Suprapubic skin (tissue), 4 donors: Measurements from ENCODE around the gene PIEZO1. TPM values are rescaled to one million over a fixed set of nuclear protein-coding genes. Genes with fewer than 3 reads are reported as not detected.
"Not testable (repeated sequence)": the region's sequence is repeated elsewhere in the genome, so short reads cannot be mapped to it uniquely, and the experiment has no call there.

Experiments used
- DNase-seq, 2 donors: peaks; one replicate each; pipeline ENCODE4 v3.0.0-alpha.2; 2019; ENCODE audit warnings: low spot score in 2 of 2
- H3K27ac ChIP-seq: fragments of 200-600 bp; sonication (generic); one replicate; pipeline ENCODE4 v1.5.1; 2019
- H3K27me3 ChIP-seq: fragments of 200-600 bp; sonication (generic); one replicate; pipeline ENCODE4 v1.5.1; 2019
- H3K36me3 ChIP-seq: fragments of 200-600 bp; sonication (generic); one replicate; pipeline ENCODE4 v1.5.1; 2019
- H3K4me1 ChIP-seq: fragments of 200-600 bp; sonication (generic); one replicate; pipeline ENCODE4 v1.5.1; 2019
- H3K4me3 ChIP-seq: fragments of 200-600 bp; sonication (generic); one replicate; pipeline ENCODE4 v1.5.1; 2019; ENCODE audit warnings: mild to moderate bottlenecking
- H3K9me3 ChIP-seq: fragments of 200-600 bp; sonication (generic); one replicate; pipeline ENCODE4 v1.5.1; 2019
- EP300 ChIP-seq: sonication (generic); formaldehyde crosslinking; IDR thresholded peaks from one replicate; pipeline ENCODE4 v1.6.1; 2017; ENCODE audit warnings: antibody characterized with exemption
- POLR2A ChIP-seq, 2 donors: fragments of 450-650 bp; IDR thresholded peaks; one replicate each; pipeline ENCODE4 v1.6.1; 2017; ENCODE audit warnings: antibody characterized with exemption in 2 of 2, mild to moderate bottlenecking in 2 of 2, moderate library complexity in 2 of 2
- POLR2AphosphoS5 ChIP-seq, 3 donors: sonication (generic); formaldehyde crosslinking; IDR thresholded peaks; one replicate each; pipeline ENCODE4 v1.6.1; 2017; ENCODE audit warnings: antibody characterized with exemption in 3 of 3
- WGBS: methylation state at CpG from one replicate; pipeline ENCODE4 v1.1.5; 2018; 5-methylcytosine and 5-hydroxymethylcytosine counted together
- total RNA-seq, 4 donors: library from RNA; depleted of rRNA; stranded (reverse); fragments of >200 nt; gene quantifications; one replicate each; pipeline ENCODE4 v1.1.0, GENCODE V29; 2016
- TF ChIP-seq, protein P1 (sequence below), 2 donors: fragments of 200-600 bp in 1 of 2; fragments of 450-650 bp in 1 of 2; sonication (generic) in 1 of 2; IDR thresholded peaks; one replicate each; pipeline ENCODE4 v1.5.1; 2016 to 2019; ENCODE audit warnings: antibody characterized with exemption in 2 of 2, mild to moderate bottlenecking in 1 of 2, moderate library complexity in 1 of 2

PIEZO1 gene
- total RNA-seq, 4 donors from 2014 or later, result 185 to 269 (median 224) TPM

DNA sequence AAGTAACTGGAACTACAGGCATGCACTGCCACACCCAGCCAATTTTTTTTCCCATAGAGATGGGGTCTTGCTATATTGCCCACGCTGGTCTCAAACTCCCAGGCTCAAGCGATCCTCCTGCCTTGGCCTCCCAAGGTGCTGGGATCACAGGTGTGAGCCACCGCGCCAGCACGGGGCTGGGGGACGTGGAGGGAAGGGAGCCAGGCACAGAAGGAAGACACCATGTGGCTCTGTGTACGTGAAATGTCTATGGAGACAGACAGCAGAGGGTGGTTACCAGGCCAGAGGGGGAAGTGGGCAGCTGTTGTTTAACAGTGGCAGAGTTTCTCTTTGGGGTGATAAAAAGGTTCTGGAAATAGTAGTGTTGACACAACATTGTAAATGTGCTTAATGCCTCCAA is 4.6 kb upstream of the PIEZO1 start:
- Histone ChIP-seq H3K4me1 (peaks cover 27% of the 10 kb centered on the region), H3K36me3 (no peaks in the 10 kb centered on the region), H3K27me3 (peaks cover 30% of the 10 kb centered on the region), H3K4me3 (no peak overlapping the region), H3K27ac (no peak overlapping the region), H3K9me3 (no peaks in the 10 kb centered on the region)
- no peak for DNase-seq
- TF ChIP-seq POLR2AphosphoS5 (IDR thresholded peaks at IDR 0.05) (no peak), POLR2A (IDR thresholded peaks at IDR 0.05) (no peak), EP300 (no peak)
- TF ChIP-seq, protein P1, sequence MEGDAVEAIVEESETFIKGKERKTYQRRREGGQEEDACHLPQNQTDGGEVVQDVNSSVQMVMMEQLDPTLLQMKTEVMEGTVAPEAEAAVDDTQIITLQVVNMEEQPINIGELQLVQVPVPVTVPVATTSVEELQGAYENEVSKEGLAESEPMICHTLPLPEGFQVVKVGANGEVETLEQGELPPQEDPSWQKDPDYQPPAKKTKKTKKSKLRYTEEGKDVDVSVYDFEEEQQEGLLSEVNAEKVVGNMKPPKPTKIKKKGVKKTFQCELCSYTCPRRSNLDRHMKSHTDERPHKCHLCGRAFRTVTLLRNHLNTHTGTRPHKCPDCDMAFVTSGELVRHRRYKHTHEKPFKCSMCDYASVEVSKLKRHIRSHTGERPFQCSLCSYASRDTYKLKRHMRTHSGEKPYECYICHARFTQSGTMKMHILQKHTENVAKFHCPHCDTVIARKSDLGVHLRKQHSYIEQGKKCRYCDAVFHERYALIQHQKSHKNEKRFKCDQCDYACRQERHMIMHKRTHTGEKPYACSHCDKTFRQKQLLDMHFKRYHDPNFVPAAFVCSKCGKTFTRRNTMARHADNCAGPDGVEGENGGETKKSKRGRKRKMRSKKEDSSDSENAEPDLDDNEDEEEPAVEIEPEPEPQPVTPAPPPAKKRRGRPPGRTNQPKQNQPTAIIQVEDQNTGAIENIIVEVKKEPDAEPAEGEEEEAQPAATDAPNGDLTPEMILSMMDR (IDR thresholded peaks at IDR 0.05), result no peak
- WGBS, result 90% methylated on average over 7 of the region's 7 CpGs

- WGBS, result 88% methylated on average over 8 of the region's 8 CpGs
- not testable (repeated sequence) for DNase-seq, H3K4me3 ChIP-seq, H3K36me3 ChIP-seq, H3K27ac ChIP-seq, H3K9me3 ChIP-seq
- peaks cover 36% of the 10 kb centered on the region for H3K4me1 ChIP-seq
- peaks cover 29% of the 10 kb centered on the region for H3K27me3 ChIP-seq
Measured at GRCh38 chr16:88788749-88789148, 3.7 kb upstream of the PIEZO1 start.

DNA sequence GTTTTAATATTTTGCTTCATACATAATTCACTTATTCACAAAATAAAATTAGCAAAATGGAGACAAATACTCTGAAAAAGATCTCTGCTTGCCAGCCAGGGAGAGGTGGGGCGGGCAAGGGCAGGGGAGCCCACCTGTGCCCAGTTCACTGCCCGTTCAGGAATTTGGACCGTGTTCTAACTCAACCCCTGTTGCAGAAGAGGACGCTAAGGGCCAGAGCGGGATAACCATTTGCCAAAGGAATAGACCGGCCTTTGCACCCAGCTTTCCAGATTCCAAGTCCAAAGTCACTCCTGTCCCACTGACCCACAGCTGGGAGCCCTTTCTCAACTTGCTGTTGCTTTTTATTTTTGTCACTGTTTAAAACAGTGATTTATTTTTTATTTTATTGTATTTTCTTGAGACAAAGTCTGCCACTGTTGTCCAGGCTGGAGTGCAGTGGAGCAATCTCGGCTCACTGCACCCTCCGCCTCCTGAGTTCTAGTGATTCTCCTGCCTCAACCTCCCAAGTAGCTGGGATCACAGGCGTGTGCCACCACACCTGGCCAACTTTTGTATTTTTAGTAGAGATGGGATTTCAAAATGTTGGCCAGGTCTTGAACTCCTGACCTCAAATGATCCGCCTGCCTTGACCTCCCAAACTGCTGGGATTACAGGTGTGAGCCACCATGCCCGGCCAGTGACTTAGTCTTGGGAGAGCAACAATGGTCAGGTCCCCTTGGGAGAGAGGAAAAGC is 2.7 kb upstream of the PIEZO1 start:
- no peak for TF ChIP-seq POLR2A (IDR thresholded peaks at IDR 0.05)
- no peak for TF ChIP-seq EP300
- TF ChIP-seq POLR2AphosphoS5 (IDR thresholded peaks at IDR 0.05), result no peak
- TF ChIP-seq, protein P1 (IDR thresholded peaks at IDR 0.05), result no peak
- Histone ChIP-seq H3K9me3 (no peaks in the 10 kb centered on the region), H3K36me3 (no peaks in the 10 kb centered on the region), H3K4me3 (no peak overlapping the region), H3K27me3 (peaks cover 20% of the 10 kb centered on the region), H3K4me1 (peaks cover 46% of the 10 kb centered on the region), H3K27ac (no peak overlapping the region)
- 93% methylated on average over 11 of the region's 11 CpGs for WGBS
- no peak for DNase-seq

DNA sequence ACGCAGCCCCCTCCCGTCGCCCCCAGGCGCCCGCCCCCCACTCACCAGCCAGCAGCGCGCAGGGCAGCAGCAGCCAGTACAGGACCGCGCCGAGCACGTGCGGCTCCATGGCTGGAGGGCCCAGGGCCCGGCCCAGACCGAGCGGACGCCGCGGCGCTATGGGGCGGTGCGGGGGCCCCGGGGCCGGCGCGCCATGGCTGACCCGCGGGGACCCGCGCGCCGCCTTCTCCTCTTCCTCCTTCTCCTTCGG is 239 bp downstream of the PIEZO1 start:
- Histone ChIP-seq H3K36me3 (no peaks in the 10 kb centered on the region), H3K9me3 (no peaks in the 10 kb centered on the region), H3K27me3 (no peaks in the 10 kb centered on the region), H3K4me3 (peak overlapping the region; percentile 88), H3K4me1 (peaks cover 56% of the 10 kb centered on the region), H3K27ac (peak overlapping the region; percentile 97)
- DNase-seq, result no peak
- WGBS, result no CpG with 5 or more reads among the region's 32 CpGs
- TF ChIP-seq POLR2A (IDR thresholded peaks at IDR 0.05), result no peak
- TF ChIP-seq, protein P1 (IDR thresholded peaks at IDR 0.05), result no peak
- TF ChIP-seq EP300, result no peak
- no peak for TF ChIP-seq POLR2AphosphoS5 (IDR thresholded peaks at IDR 0.05)

DNA sequence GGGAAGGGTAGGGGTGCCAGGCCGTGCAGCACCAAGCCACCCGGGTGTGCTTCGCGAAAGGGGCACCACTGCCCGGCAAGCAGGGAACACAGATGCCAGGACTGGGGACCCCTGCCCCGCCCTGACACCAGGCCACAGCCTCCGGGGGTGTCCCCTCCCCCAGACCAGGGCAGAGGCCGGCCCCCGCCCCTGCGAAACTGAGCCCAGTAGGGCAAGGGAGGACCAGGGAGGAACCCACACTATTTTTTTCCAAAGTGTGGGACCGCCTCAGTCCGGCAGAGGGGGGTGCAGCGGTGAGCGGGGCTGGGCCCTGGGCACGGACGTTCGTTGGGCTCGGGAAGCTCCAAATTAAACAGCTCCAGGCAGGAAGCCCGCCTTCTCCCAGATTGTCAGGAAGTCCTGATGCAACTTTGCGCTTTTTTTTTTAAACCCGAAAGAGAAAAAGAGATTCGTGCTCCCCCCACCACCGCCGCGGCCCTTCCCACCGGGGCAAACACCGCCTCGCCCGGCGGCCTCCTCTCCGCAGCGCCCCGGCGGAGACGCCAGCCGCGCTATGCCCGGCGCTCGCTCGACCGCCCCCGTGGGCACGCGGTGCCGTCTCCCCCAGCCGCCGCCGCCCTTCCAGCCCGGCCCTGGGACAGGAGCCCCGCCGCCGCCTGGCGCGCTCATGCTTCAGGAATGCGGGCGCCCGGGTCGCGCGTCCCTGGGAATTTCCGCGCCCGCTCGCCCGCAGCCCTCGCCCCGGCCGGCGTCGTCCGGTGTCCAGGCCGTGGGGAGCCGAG is 755 bp downstream of the PIEZO1 start:
- no peaks in the 10 kb centered on the region for H3K27me3 ChIP-seq
- DNase-seq, result peak; percentile 85 to 92
- no peaks in the 10 kb centered on the region for H3K36me3 ChIP-seq
- H3K4me1 ChIP-seq, result peaks cover 61% of the 10 kb centered on the region
- peak overlapping the region; percentile 97 for H3K27ac ChIP-seq
- H3K4me3 ChIP-seq, result peak overlapping the region; percentile 88
- WGBS, result 4% methylated on average over 19 of the region's 74 CpGs
- TF ChIP-seq POLR2AphosphoS5 (IDR thresholded peaks at IDR 0.05) (no peak), EP300 (no peak), POLR2A (IDR thresholded peaks at IDR 0.05) (no peak)
- TF ChIP-seq, protein P1 (IDR thresholded peaks at IDR 0.05), result peak; percentile 56 to 71
- no peaks in the 10 kb centered on the region for H3K9me3 ChIP-seq
